Adrenal gland (tissue), 5 donors: ENCODE results near the gene ZBTB7C.

Source experiments
- POLR2A ChIP-seq, 2 donors: fragments of 450-650 bp; IDR thresholded peaks; one replicate each; pipeline ENCODE4 v1.6.1; 2017; ENCODE audit warnings: antibody characterized with exemption in 2 of 2, mild to moderate bottlenecking in 2 of 2, moderate library complexity in 1 of 2
- TF ChIP-seq, protein P1 (sequence below), 6 experiments: fragments of 450-650 bp in 4 of 6; fragments of 200-600 bp in 2 of 6; sonication (generic) in 1 of 6; IDR thresholded peaks; 1 replicate in 5 of 6; 2 replicates in 1 of 6; pipeline versions ENCODE4 v1.5.1 to v1.8.0; 2016 to 2021; ENCODE audit warnings: antibody characterized with exemption in 6 of 6, mild to moderate bottlenecking in 2 of 6, moderate library complexity in 1 of 6
- donor health status: DM: no; HTN: no; CAD: no.

DNA sequence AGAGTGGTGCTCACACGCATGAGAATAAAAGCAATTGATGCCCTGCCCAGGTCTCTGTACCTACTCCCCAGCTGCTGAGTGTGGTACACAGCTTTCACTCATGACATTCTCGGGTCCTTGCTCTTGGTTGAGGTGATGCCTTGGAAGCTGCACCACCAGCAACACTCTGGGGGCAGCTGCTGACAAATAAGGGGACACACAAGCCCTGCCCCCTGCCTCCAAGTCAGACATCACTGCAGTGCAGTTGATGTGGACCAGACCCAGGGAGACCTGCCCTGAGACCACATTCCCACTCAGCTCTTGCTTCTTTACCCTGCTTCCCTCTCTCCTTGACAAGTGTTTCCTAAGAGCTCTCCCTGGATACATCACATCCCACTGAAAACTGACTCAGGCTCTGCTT is 225.6 kb downstream of the ZBTB7C start:
- TF ChIP-seq, protein P1, sequence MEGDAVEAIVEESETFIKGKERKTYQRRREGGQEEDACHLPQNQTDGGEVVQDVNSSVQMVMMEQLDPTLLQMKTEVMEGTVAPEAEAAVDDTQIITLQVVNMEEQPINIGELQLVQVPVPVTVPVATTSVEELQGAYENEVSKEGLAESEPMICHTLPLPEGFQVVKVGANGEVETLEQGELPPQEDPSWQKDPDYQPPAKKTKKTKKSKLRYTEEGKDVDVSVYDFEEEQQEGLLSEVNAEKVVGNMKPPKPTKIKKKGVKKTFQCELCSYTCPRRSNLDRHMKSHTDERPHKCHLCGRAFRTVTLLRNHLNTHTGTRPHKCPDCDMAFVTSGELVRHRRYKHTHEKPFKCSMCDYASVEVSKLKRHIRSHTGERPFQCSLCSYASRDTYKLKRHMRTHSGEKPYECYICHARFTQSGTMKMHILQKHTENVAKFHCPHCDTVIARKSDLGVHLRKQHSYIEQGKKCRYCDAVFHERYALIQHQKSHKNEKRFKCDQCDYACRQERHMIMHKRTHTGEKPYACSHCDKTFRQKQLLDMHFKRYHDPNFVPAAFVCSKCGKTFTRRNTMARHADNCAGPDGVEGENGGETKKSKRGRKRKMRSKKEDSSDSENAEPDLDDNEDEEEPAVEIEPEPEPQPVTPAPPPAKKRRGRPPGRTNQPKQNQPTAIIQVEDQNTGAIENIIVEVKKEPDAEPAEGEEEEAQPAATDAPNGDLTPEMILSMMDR (IDR thresholded peaks at IDR 0.05), result no peak
- TF ChIP-seq POLR2A (IDR thresholded peaks at IDR 0.05), result no peak
